GM12892 (cell line): ENCODE measurements around the gene CARD9.

Experiments used
- POLR2A ChIP-seq: IDR thresholded peaks from 2 replicates; pipeline ENCODE4 v1.6.1; 2011; ENCODE audit warnings: low read depth, low read length, control low read depth
- POLR2AphosphoS5 ChIP-seq: IDR thresholded peaks from 2 replicates; pipeline ENCODE4 v1.6.1; 2011; ENCODE audit warnings: low read depth, low read length, control low read depth

DNA sequence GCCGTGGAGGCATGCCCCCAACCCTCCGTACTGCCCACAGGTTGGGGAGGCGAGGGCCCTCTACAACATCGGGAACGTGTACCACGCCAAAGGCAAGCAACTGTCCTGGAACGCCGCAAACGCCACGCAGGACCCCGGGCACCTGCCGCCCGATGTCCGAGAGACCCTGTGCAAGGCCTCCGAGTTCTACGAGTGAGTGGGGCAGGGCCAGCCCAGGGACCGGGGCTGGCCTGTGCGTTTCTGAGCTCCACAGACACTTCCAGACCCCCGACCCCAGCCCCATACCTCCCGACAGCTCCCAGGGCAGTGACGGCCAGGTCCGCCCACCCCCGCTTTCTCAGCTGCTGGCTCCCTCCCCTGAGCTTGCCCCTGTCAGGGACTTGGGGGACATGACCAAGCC, 36.6 kb downstream of the CARD9 start:
- no peak for TF ChIP-seq POLR2A
- TF ChIP-seq POLR2AphosphoS5: no peak
